Cardiac fibroblast (primary cell): ENCODE measurements around the gene ATIC.
A peak's percentile ranks its signal among the peaks of the same experiment; 100 is the strongest.

ENCODE experiments used
- DNase-seq, 2 donors: peaks; one replicate each; pipeline versions ENCODE4 v3.0.0 to v3.0.0-alpha.2; 2010; ENCODE audit warnings: low read depth in 2 of 2
- H3K4me3 ChIP-seq, 2 donors: replicated peaks in 1 of 2; 1 replicate in 1 of 2; 2 replicates in 1 of 2; pipeline ENCODE4 v1.5.1; 2011; ENCODE audit warnings: low read depth in 2 of 2, low read length in 2 of 2, mild to moderate bottlenecking in 2 of 2, moderate library complexity in 1 of 2
- TF ChIP-seq, protein P1 (sequence below): IDR thresholded peaks from one replicate; pipeline ENCODE4 v1.5.1; 2011; ENCODE audit warnings: low read depth, mild to moderate bottlenecking, low read length, inconsistent platforms

The ATIC gene

DNA sequence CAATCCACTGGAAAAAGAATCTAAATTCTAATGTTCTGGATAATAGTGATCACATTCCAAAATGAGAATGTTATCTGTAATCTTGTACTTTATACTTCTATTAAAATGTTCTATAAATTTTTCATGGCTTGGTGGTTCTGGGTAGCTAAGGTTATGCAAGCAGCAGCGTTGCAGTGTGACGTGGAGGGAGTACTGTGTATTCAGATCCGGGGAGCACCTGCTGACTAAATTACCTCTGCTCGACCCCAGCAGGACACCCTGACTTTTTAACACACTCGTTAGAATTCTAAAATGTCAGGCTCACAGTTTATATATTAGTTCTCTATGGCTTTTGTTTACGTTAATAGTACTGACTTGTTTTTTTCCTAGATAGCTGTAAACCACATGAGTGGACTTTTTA, 13.0 kb downstream of the ATIC start:
- TF ChIP-seq, protein P1, sequence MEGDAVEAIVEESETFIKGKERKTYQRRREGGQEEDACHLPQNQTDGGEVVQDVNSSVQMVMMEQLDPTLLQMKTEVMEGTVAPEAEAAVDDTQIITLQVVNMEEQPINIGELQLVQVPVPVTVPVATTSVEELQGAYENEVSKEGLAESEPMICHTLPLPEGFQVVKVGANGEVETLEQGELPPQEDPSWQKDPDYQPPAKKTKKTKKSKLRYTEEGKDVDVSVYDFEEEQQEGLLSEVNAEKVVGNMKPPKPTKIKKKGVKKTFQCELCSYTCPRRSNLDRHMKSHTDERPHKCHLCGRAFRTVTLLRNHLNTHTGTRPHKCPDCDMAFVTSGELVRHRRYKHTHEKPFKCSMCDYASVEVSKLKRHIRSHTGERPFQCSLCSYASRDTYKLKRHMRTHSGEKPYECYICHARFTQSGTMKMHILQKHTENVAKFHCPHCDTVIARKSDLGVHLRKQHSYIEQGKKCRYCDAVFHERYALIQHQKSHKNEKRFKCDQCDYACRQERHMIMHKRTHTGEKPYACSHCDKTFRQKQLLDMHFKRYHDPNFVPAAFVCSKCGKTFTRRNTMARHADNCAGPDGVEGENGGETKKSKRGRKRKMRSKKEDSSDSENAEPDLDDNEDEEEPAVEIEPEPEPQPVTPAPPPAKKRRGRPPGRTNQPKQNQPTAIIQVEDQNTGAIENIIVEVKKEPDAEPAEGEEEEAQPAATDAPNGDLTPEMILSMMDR: no peak
- no peak for DNase-seq
- no peak overlapping the region for H3K4me3 ChIP-seq

DNA sequence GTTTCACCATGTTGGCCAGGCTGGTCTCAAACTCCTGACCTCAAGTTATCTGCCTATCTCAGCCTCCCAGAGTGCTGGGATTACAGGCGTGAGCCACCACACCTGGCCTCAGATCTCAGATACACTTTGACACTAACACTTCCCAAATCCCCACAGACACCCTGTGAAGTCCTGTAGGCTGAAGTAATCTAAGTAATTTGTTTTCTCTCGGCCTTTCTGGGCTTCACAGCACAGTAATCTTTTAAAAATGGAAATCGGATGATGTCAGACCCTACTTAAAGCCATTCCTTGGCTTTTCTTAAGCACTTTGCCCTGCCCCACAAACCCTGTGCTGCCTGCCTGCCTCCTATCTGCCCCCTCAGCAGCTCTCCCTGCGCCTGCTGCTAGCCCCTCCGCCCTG, 16.2 kb downstream of the ATIC start:
- DNase-seq: no peak
- TF ChIP-seq, protein P1: no peak
- H3K4me3 ChIP-seq: no peak overlapping the region

- no peak overlapping the region for H3K4me3 ChIP-seq
- TF ChIP-seq, protein P1: no peak
- DNase-seq: no peak
Observed at GRCh38 chr2:215332872-215333595, 21.2 kb downstream of the ATIC start.

GRCh38 chr2:215338883-215339679, 27.2 kb downstream of the ATIC start:
- TF ChIP-seq, protein P1: no peak
- H3K4me3 ChIP-seq: no peak overlapping the region
- DNase-seq: no peak

- H3K4me3 ChIP-seq: no peak overlapping the region
- TF ChIP-seq, protein P1: no peak
- no peak for DNase-seq
Observed at GRCh38 chr2:215347878-215348277, 36.0 kb downstream of the ATIC start.

- DNase-seq: peak in 1 of 2 donors; percentile 49
- TF ChIP-seq, protein P1: no peak
- H3K4me3 ChIP-seq: no peak overlapping the region
Observed at GRCh38 chr2:215352602-215353001, 40.7 kb downstream of the ATIC start.
